NCI-H1417 treated with DMSO at 0.1 percent for 48 hours (cell line): ENCODE data around the gene FNDC3B.

Experiments
- DNase-seq: peaks from one replicate; lab custom pipeline; 2025; lab: John Stamatoyannopoulos, UW

The FNDC3B gene

GRCh38 chr3:172170073-172170709 is 130.8 kb downstream of the FNDC3B start:
- no peak for DNase-seq

GRCh38 chr3:172170841-172171240 is 131.5 kb downstream of the FNDC3B start:
- no peak for DNase-seq

- DNase-seq, result no peak
Measured at GRCh38 chr3:172171396-172172075, 132.2 kb downstream of the FNDC3B start.

- no peak for DNase-seq
Measured at GRCh38 chr3:172173316-172174254, 134.2 kb downstream of the FNDC3B start.

- no peak for DNase-seq
Measured at GRCh38 chr3:172174513-172175253, 135.3 kb downstream of the FNDC3B start.

- no peak for DNase-seq
Measured at GRCh38 chr3:172175254-172175599, 135.8 kb downstream of the FNDC3B start.

- no peak for DNase-seq
Measured at GRCh38 chr3:172176061-172176770, 136.8 kb downstream of the FNDC3B start.

GRCh38 chr3:172177046-172177445 is 137.7 kb downstream of the FNDC3B start:
- DNase-seq, result no peak

- DNase-seq, result no peak
Measured at GRCh38 chr3:172177803-172178316, 138.5 kb downstream of the FNDC3B start.

GRCh38 chr3:172179680-172180399 is 140.5 kb downstream of the FNDC3B start:
- no peak for DNase-seq

GRCh38 chr3:172180473-172180872 is 141.1 kb downstream of the FNDC3B start:
- no peak for DNase-seq

GRCh38 chr3:172181932-172182586 is 142.7 kb downstream of the FNDC3B start:
- DNase-seq, result no peak

- no peak for DNase-seq
Measured at GRCh38 chr3:172182797-172183196, 143.4 kb downstream of the FNDC3B start.

- DNase-seq, result no peak
Measured at GRCh38 chr3:172184106-172184822, 144.9 kb downstream of the FNDC3B start.

GRCh38 chr3:172185907-172186306 is 146.5 kb downstream of the FNDC3B start:
- DNase-seq, result no peak

- no peak for DNase-seq
Measured at GRCh38 chr3:172186607-172187006, 147.2 kb downstream of the FNDC3B start.

GRCh38 chr3:172187511-172187910 is 148.1 kb downstream of the FNDC3B start:
- no peak for DNase-seq

GRCh38 chr3:172188511-172188910 is 149.1 kb downstream of the FNDC3B start:
- no peak for DNase-seq

- DNase-seq, result no peak
Measured at GRCh38 chr3:172189213-172189612, 149.8 kb downstream of the FNDC3B start.
